GM19035 (cell line): Measurements from ENCODE around the gene SPRR1A.
"Not testable (repeated sequence)": the region's sequence is repeated elsewhere in the genome, so short reads cannot be mapped to it uniquely, and the experiment has no call there.

Experiments used
- ATAC-seq: cut with Tn5 transposase; IDR thresholded peaks from one replicate; pipeline ENCODE4 v1.9.1; 2021; ENCODE audit not compliant: unreplicated experiment

Gene SPRR1A

GRCh38 chr1:152972196-152972886 is 11.5 kb upstream of the SPRR1A start:
- ATAC-seq = no peak

- no peak for ATAC-seq
These were observed 7.2 kb upstream of the SPRR1A start for GRCh38 chr1:152976688-152977087.

- ATAC-seq = no peak
These were observed 6.3 kb upstream of the SPRR1A start for GRCh38 chr1:152977614-152978013.

- no peak for ATAC-seq
These were observed 3.2 kb upstream of the SPRR1A start for GRCh38 chr1:152980676-152981075.

GRCh38 chr1:152981146-152981871 is 2.6 kb upstream of the SPRR1A start:
- no peak for ATAC-seq

- no peak for ATAC-seq
These were observed 1.8 kb upstream of the SPRR1A start for GRCh38 chr1:152982076-152982475.

- no peak for ATAC-seq
These were observed 647 bp upstream of the SPRR1A start for GRCh38 chr1:152983234-152983633.

GRCh38 chr1:152986578-152986977 is 2.7 kb downstream of the SPRR1A start:
- ATAC-seq = no peak

- ATAC-seq = no peak
These were observed 9.3 kb downstream of the SPRR1A start for GRCh38 chr1:152993186-152993585.

GRCh38 chr1:152995842-152996241 is 12.0 kb downstream of the SPRR1A start:
- no peak for ATAC-seq

- ATAC-seq = no peak
These were observed 12.9 kb downstream of the SPRR1A start for GRCh38 chr1:152996633-152997400.

- ATAC-seq = no peak
These were observed 14.0 kb downstream of the SPRR1A start for GRCh38 chr1:152997901-152998300.

- ATAC-seq = no peak
These were observed 14.6 kb downstream of the SPRR1A start for GRCh38 chr1:152998476-152998875.

- ATAC-seq = no peak
These were observed 15.9 kb downstream of the SPRR1A start for GRCh38 chr1:152999818-153000217.

GRCh38 chr1:153000294-153000693 is 16.4 kb downstream of the SPRR1A start:
- no peak for ATAC-seq

- ATAC-seq = no peak
These were observed 17.5 kb downstream of the SPRR1A start, which contains the start of gene SPRR3 for GRCh38 chr1:153001382-153001781. SPRR3 (plus strand) TSS chr1:153001749; CDS start chr1:153003021, 1,272 bp downstream.

GRCh38 chr1:153011235-153011758 is 27.4 kb downstream of the SPRR1A start:
- not testable (repeated sequence) for ATAC-seq

- not testable (repeated sequence) for ATAC-seq
These were observed 37.9 kb downstream of the SPRR1A start for GRCh38 chr1:153021829-153022228.

GRCh38 chr1:153022340-153022739 is 38.5 kb downstream of the SPRR1A start:
- ATAC-seq = not testable (repeated sequence)

- ATAC-seq = no peak
These were observed 39.2 kb downstream of the SPRR1A start for GRCh38 chr1:153023109-153023508.

GRCh38 chr1:153024413-153024812 is 40.5 kb downstream of the SPRR1A start:
- no peak for ATAC-seq
